ENCODE data around the gene USP9X.
A peak's percentile ranks its signal among the peaks of the same experiment; 100 is the strongest.
"Not testable (repeated sequence)": the region's sequence is repeated elsewhere in the genome, so short reads cannot be mapped to it uniquely, and the experiment has no call there.

USP9X gene

DNA sequence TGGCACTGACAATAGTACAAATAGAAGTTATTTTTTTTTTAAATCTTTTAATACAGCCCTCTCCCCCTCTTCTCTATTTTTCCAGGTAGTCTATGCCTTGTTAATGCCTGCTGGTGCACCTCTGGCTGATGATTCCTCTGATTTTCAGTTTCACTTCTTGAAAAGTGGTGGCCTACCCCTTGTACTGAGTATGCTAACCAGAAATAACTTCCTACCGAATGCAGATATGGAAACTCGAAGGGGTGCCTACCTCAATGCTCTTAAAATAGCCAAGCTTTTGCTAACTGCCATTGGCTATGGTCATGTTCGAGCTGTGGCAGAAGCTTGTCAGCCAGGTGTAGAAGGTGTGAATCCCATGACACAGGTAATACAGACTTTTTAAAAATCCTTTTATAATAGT, 99.1 kb downstream of the USP9X start:
- TF ChIP-seq ZNF274 (IDR thresholded peaks at IDR 0.05; ENCODE audit: low read depth, low read length): no peak
- no peak for TF ChIP-seq YY1 (IDR thresholded peaks at IDR 0.05; ENCODE audit: insufficient read depth, insufficient read length)
- TF ChIP-seq SUZ12 (IDR thresholded peaks at IDR 0.05; ENCODE audit: extremely low read depth, insufficient read depth, insufficient read length): no peak
- Histone ChIP-seq H3K27me3 (ENCODE audit: insufficient read depth, insufficient read length) (no peaks in the 10 kb centered on the region), H3K36me3 (ENCODE audit: insufficient read depth, insufficient read length, low read length) (peaks cover 62% of the 10 kb centered on the region), H3K9ac (ENCODE audit: insufficient read length, low read depth) (no peak overlapping the region), H3K4me1 (ENCODE audit: insufficient read depth, insufficient read length) (no peaks in the 10 kb centered on the region), H3K4me3 (ENCODE audit: insufficient read length, low read depth) (no peak overlapping the region), H3K9me3 (ENCODE audit: insufficient read depth, low read length) (no peaks in the 10 kb centered on the region)
- DNase-seq (ENCODE audit: low read depth, low spot score): no peak

DNA sequence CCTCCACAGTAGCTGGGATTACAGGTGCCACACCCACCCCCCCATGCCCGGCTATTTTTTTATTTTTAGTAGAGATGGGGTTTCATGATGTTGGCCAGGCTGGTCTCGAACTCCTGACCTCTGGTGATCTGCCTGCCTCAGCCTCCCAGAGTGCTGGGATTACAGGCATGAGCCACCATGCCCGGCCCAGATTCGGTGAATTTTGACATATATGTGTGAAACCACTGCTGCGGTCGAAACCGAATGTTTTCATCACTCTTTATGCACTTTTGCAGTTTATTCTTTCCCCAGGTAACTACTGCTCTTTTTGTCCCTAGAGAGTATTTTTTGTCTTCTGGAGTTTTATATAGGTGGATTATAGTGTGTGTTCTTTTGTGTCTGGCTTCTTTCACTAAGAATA, 101.7 kb downstream of the USP9X start:
- not testable (repeated sequence) for DNase-seq (ENCODE audit: low read depth, low spot score)

DNA sequence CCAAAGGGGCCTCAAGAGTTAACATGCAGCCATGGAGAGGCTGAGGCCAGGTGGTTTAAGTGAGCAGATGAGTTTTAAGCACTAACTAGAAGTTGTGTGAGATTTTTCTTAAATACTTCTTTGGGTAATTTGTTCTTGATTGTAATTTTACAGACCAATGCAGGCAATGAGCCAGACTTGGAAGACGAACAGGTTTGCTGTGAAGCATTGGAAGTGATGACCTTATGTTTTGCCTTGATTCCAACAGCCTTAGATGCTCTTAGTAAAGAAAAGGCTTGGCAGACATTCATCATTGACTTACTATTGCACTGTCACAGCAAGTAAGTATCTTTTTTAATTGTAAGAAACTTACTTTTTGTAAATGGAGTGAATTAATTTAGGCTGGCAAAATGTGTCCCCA, 103.9 kb downstream of the USP9X start:
- Histone ChIP-seq H3K9ac (ENCODE audit: insufficient read length, low read depth) (no peak overlapping the region), H3K36me3 (ENCODE audit: insufficient read depth, insufficient read length, low read length) (peaks cover 67% of the 10 kb centered on the region)

More for the DNA sequence above, 101.7 kb downstream of the USP9X start:
- not testable (repeated sequence) for H3K4me3 ChIP-seq (ENCODE audit: insufficient read length, low read depth); H3K9me3 ChIP-seq (ENCODE audit: insufficient read depth, low read length); H3K9ac ChIP-seq (ENCODE audit: insufficient read length, low read depth); H3K27me3 ChIP-seq (ENCODE audit: insufficient read depth, insufficient read length); H3K4me1 ChIP-seq (ENCODE audit: insufficient read depth, insufficient read length)
- peaks cover 69% of the 10 kb centered on the region for H3K36me3 ChIP-seq (ENCODE audit: insufficient read depth, insufficient read length, low read length)

DNA sequence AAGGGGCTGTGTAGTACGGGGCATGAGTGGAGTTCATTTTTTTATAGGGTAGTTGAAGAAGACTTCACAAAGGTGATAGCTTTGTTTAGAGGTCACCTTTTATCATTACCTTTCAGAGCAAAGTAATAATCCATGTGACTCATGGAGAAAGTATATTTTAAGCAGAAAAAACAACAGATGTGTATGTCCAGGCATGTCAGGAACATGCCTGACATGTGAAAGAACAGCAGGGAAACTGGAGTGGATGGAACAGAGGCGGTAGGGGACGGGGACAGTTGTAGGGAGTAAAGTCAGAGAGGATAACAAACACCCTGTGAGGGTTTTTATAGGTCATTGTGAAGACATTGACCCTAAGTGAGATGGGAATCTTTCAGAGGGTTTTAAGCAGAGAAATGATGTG, 107.6 kb downstream of the USP9X start:
- no peak for TF ChIP-seq SUZ12 (IDR thresholded peaks at IDR 0.05; ENCODE audit: extremely low read depth, insufficient read depth, insufficient read length)
- no peak for TF ChIP-seq YY1 (IDR thresholded peaks at IDR 0.05; ENCODE audit: insufficient read depth, insufficient read length)
- TF ChIP-seq ZNF274 (IDR thresholded peaks at IDR 0.05; ENCODE audit: low read depth, low read length): no peak
- H3K36me3 ChIP-seq (ENCODE audit: insufficient read depth, insufficient read length, low read length): peaks cover 62% of the 10 kb centered on the region
- DNase-seq (ENCODE audit: low read depth, low spot score): no peak
- H3K27me3 ChIP-seq (ENCODE audit: insufficient read depth, insufficient read length): no peaks in the 10 kb centered on the region
- no peak overlapping the region for H3K4me3 ChIP-seq (ENCODE audit: insufficient read length, low read depth)
- H3K4me1 ChIP-seq (ENCODE audit: insufficient read depth, insufficient read length): no peaks in the 10 kb centered on the region
- H3K9me3 ChIP-seq (ENCODE audit: insufficient read depth, low read length): no peaks in the 10 kb centered on the region
- H3K9ac ChIP-seq (ENCODE audit: insufficient read length, low read depth): no peak overlapping the region

More for the DNA sequence above, 103.9 kb downstream of the USP9X start:
- Histone ChIP-seq H3K4me1 (ENCODE audit: insufficient read depth, insufficient read length) (no peaks in the 10 kb centered on the region), H3K27me3 (ENCODE audit: insufficient read depth, insufficient read length) (no peaks in the 10 kb centered on the region), H3K9me3 (ENCODE audit: insufficient read depth, low read length) (no peaks in the 10 kb centered on the region), H3K4me3 (ENCODE audit: insufficient read length, low read depth) (no peak overlapping the region)
- no peak for TF ChIP-seq YY1 (IDR thresholded peaks at IDR 0.05; ENCODE audit: insufficient read depth, insufficient read length)
- TF ChIP-seq ZNF274 (IDR thresholded peaks at IDR 0.05; ENCODE audit: low read depth, low read length): no peak
- TF ChIP-seq SUZ12 (IDR thresholded peaks at IDR 0.05; ENCODE audit: extremely low read depth, insufficient read depth, insufficient read length): no peak
- DNase-seq (ENCODE audit: low read depth, low spot score): no peak

DNA sequence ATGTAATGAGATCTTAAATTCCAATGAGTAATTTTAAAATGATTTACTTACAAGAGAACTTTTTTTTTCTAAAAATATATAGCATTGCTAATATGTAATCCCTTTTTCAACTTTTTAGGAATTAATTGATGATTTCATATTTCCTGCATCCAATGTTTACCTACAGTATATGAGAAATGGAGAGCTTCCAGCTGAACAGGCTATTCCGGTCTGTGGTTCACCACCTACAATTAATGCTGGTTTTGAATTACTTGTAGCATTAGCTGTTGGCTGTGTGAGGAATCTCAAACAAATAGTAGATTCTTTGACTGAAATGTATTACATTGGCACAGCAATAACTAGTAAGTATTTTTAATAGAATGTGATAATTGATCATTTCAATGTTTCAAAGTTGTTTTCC, 113.2 kb downstream of the USP9X start:
- Histone ChIP-seq H3K27me3 (ENCODE audit: insufficient read depth, insufficient read length) (no peaks in the 10 kb centered on the region), H3K36me3 (ENCODE audit: insufficient read depth, insufficient read length, low read length) (peaks cover 59% of the 10 kb centered on the region), H3K9ac (ENCODE audit: insufficient read length, low read depth) (no peak overlapping the region), H3K4me1 (ENCODE audit: insufficient read depth, insufficient read length) (no peaks in the 10 kb centered on the region), H3K9me3 (ENCODE audit: insufficient read depth, low read length) (no peaks in the 10 kb centered on the region), H3K4me3 (ENCODE audit: insufficient read length, low read depth) (no peak overlapping the region)
- DNase-seq (ENCODE audit: low read depth, low spot score): no peak
- TF ChIP-seq ZNF274 (IDR thresholded peaks at IDR 0.05; ENCODE audit: low read depth, low read length) (no peak), YY1 (IDR thresholded peaks at IDR 0.05; ENCODE audit: insufficient read depth, insufficient read length) (no peak), SUZ12 (IDR thresholded peaks at IDR 0.05; ENCODE audit: extremely low read depth, insufficient read depth, insufficient read length) (no peak)

DNA sequence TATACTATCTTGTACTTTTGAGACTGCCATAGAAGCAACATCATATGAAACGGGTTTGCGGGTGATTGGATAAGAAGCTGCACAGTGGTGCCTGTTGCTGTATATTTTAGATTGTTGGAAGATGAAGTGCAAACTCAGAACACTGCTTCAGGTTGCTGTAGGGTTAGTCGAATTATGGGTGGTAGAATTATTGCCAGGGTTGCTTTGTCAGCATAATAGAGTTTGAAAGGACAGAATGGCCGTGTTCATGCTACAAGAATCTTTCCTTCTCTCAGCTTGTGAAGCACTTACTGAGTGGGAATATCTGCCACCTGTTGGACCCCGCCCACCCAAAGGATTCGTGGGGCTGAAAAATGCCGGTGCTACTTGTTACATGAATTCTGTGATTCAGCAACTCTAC, 115.5 kb downstream of the USP9X start:
- Histone ChIP-seq H3K9me3 (ENCODE audit: insufficient read depth, low read length) (no peaks in the 10 kb centered on the region), H3K4me3 (ENCODE audit: insufficient read length, low read depth) (no peak overlapping the region), H3K36me3 (ENCODE audit: insufficient read depth, insufficient read length, low read length) (peaks cover 66% of the 10 kb centered on the region), H3K27me3 (ENCODE audit: insufficient read depth, insufficient read length) (no peaks in the 10 kb centered on the region), H3K4me1 (ENCODE audit: insufficient read depth, insufficient read length) (no peaks in the 10 kb centered on the region), H3K9ac (ENCODE audit: insufficient read length, low read depth) (no peak overlapping the region)
- no peak for TF ChIP-seq SUZ12 (IDR thresholded peaks at IDR 0.05; ENCODE audit: extremely low read depth, insufficient read depth, insufficient read length)
- TF ChIP-seq YY1 (IDR thresholded peaks at IDR 0.05; ENCODE audit: insufficient read depth, insufficient read length): no peak
- no peak for TF ChIP-seq ZNF274 (IDR thresholded peaks at IDR 0.05; ENCODE audit: low read depth, low read length)
- no peak for DNase-seq (ENCODE audit: low read depth, low spot score)

DNA sequence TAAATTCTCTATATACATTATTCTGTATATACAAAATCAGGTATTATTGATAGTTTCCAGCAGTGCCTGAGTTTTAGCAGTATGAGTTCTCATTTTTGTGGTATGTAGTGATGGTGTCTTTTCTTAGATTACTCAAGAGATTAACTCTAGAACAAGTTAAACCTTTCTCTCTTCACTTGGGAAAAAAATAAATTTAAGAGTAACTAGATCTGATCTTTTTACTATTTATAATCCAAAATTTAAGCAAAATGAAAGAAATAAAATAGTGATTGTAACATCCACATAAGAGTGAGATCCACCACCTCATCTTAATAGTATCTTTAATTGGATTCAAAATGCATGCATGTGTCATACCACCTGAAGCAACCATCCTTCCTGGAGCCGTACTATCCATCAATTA, 124.6 kb downstream of the USP9X start:
- Histone ChIP-seq H3K9ac (ENCODE audit: insufficient read length, low read depth) (no peak overlapping the region), H3K36me3 (ENCODE audit: insufficient read depth, insufficient read length, low read length) (peaks cover 67% of the 10 kb centered on the region), H3K4me1 (ENCODE audit: insufficient read depth, insufficient read length) (no peaks in the 10 kb centered on the region), H3K27me3 (ENCODE audit: insufficient read depth, insufficient read length) (no peaks in the 10 kb centered on the region), H3K4me3 (ENCODE audit: insufficient read length, low read depth) (no peak overlapping the region), H3K9me3 (ENCODE audit: insufficient read depth, low read length) (peaks cover 41% of the 10 kb centered on the region)
- TF ChIP-seq YY1 (IDR thresholded peaks at IDR 0.05; ENCODE audit: insufficient read depth, insufficient read length) (no peak), SUZ12 (IDR thresholded peaks at IDR 0.05; ENCODE audit: extremely low read depth, insufficient read depth, insufficient read length) (no peak), ZNF274 (IDR thresholded peaks at IDR 0.05; ENCODE audit: low read depth, low read length) (peak; percentile 74)
- no peak for DNase-seq (ENCODE audit: low read depth, low spot score)

DNA sequence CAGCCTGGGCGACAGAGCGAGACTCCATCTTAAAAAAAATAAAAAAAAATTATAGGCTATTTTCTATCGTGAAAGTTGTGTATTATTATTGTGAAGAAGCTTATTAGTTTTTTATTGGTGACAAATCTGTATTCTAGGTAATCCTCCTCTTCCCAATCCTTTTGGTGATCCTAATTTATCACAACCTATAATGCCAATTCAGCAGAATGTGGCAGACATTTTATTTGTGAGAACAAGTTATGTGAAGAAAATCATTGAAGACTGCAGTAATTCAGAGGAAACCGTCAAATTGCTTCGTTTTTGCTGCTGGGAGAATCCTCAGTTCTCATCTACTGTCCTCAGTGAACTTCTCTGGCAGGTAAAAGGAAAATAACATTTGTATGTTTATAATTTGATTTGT, 139.4 kb downstream of the USP9X start:
- no peaks in the 10 kb centered on the region for H3K27me3 ChIP-seq (ENCODE audit: insufficient read depth, insufficient read length)
- H3K9me3 ChIP-seq (ENCODE audit: insufficient read depth, low read length): no peaks in the 10 kb centered on the region
- H3K9ac ChIP-seq (ENCODE audit: insufficient read length, low read depth): no peak overlapping the region
- H3K36me3 ChIP-seq (ENCODE audit: insufficient read depth, insufficient read length, low read length): peaks cover 69% of the 10 kb centered on the region
- H3K4me1 ChIP-seq (ENCODE audit: insufficient read depth, insufficient read length): no peaks in the 10 kb centered on the region
- no peak for TF ChIP-seq SUZ12 (IDR thresholded peaks at IDR 0.05; ENCODE audit: extremely low read depth, insufficient read depth, insufficient read length)
- no peak for TF ChIP-seq YY1 (IDR thresholded peaks at IDR 0.05; ENCODE audit: insufficient read depth, insufficient read length)
- no peak for TF ChIP-seq ZNF274 (IDR thresholded peaks at IDR 0.05; ENCODE audit: low read depth, low read length)
- no peak for DNase-seq (ENCODE audit: low read depth, low spot score)
- H3K4me3 ChIP-seq (ENCODE audit: insufficient read length, low read depth): no peak overlapping the region
